ENCODE measurements around the gene DIRAS2.

GRCh38 chr9:90611121-90611520, 31.5 kb downstream of the DIRAS2 start:
- TF ChIP-seq POLR2A (IDR thresholded peaks at IDR 0.05; ENCODE audit: low read length) (no peak), CTCF (IDR thresholded peaks at IDR 0.05) (no peak), RCOR1 (IDR thresholded peaks at IDR 0.05; ENCODE audit: low read depth, low read length) (no peak), KDM1A (IDR thresholded peaks at IDR 0.05; ENCODE audit: low read depth) (no peak), KDM5A (IDR thresholded peaks at IDR 0.05) (no peak), RFX5 (IDR thresholded peaks at IDR 0.05) (no peak), MYC (IDR thresholded peaks at IDR 0.05; ENCODE audit: borderline replicate concordance, low read length) (no peak), ATOH8 (CRISPR knock-in tag; IDR thresholded peaks at IDR 0.05; ENCODE audit: low read depth) (no peak), JUN (IDR thresholded peaks at IDR 0.05) (no peak), SMC3 (IDR thresholded peaks at IDR 0.05) (no peak)

All from A549 (cell line).